HepG2 (cell line): Measurements from ENCODE around the gene SNX24. TPM values are rescaled to one million over a fixed set of nuclear protein-coding genes. Genes with fewer than 3 reads are reported as not detected.

Source experiments
- BCL6 ChIP-seq: IDR thresholded peaks from 2 replicates; pipeline ENCODE4 v1.6.1; 2016; ENCODE audit warnings: missing genetic modification reagents, missing compliant biosample characterization
- BORCS8-MEF2B ChIP-seq: sonication (generic); formaldehyde crosslinking; IDR thresholded peaks from 2 replicates; pipeline ENCODE4 v1.8.0; 2022; ENCODE audit warnings: mild to moderate bottlenecking, missing genetic modification reagents
- BRCA1 ChIP-seq: sonication (generic); formaldehyde crosslinking; IDR thresholded peaks from 2 replicates; pipeline ENCODE4 v1.4.0; 2020; ENCODE audit warnings: missing genetic modification reagents
- HOXA7 ChIP-seq: sonication (generic); formaldehyde crosslinking; IDR thresholded peaks from 2 replicates; pipeline ENCODE4 v1.8.1; 2022; ENCODE audit warnings: mild to moderate bottlenecking, missing genetic modification reagents, moderate library complexity
- IRF2 ChIP-seq: IDR thresholded peaks from 2 replicates; pipeline ENCODE4 v1.6.1; 2018; ENCODE audit warnings: missing genetic modification reagents, missing compliant biosample characterization
- RBAK ChIP-seq: sonication (generic); formaldehyde crosslinking; IDR thresholded peaks from 2 replicates; pipeline ENCODE4 v1.5.1; 2020; ENCODE audit warnings: mild to moderate bottlenecking, missing genetic modification reagents
- ZNF510 ChIP-seq: sonication (generic); formaldehyde crosslinking; IDR thresholded peaks from 2 replicates; pipeline ENCODE4 v1.4.0; 2020; ENCODE audit warnings: low read depth, mild to moderate bottlenecking, missing genetic modification reagents
- ZNF788 ChIP-seq: sonication (generic); formaldehyde crosslinking; IDR thresholded peaks from 2 replicates; pipeline ENCODE4 v1.5.0; 2020; ENCODE audit warnings: mild to moderate bottlenecking, missing genetic modification reagents, borderline replicate concordance
- ZNF878 ChIP-seq: sonication (generic); formaldehyde crosslinking; IDR thresholded peaks from 2 replicates; pipeline ENCODE4 v1.8.1; 2023; ENCODE audit warnings: mild to moderate bottlenecking, missing genetic modification reagents, moderate library complexity
- ZNF891 ChIP-seq: sonication (generic); formaldehyde crosslinking; IDR thresholded peaks from 2 replicates; pipeline ENCODE4 v1.5.0; 2020; ENCODE audit warnings: mild to moderate bottlenecking, missing genetic modification reagents
- polyA plus RNA-seq, 8 experiments: library from polyadenylated mRNA; depleted of rRNA in 3 of 8; stranded (reverse) in 7 of 8; unstranded in 1 of 8; fragments of >200 nt; fragmentation: Illumina TruSeq in 4 of 8; extraction: Trizol in 4 of 8; gene quantifications; 2 replicates each; pipeline versions ENCODE4 v1.2.1 to v1.2.3, GENCODE V29; 2011 to 2016; ENCODE audit warnings: low read depth in 4 of 8, missing spikeins in 1 of 8, mixed read lengths in 1 of 8; ENCODE audit not compliant: insufficient read depth in 1 of 8
- total RNA-seq, 5 experiments: library from RNA; depleted of rRNA; stranded (reverse); fragments of >200 nt; fragmentation: Illumina TruSeq; extraction: Trizol; gene quantifications; 2 replicates each; pipeline ENCODE4 v1.2.3, GENCODE V29; 2016; ENCODE audit warnings: low read depth in 1 of 5
- TF ChIP-seq, protein P1 (sequence below): sonication (generic); formaldehyde crosslinking; IDR thresholded peaks from 2 replicates; pipeline ENCODE4 v1.4.0; 2020; ENCODE audit warnings: mild to moderate bottlenecking, missing genetic modification reagents
- TF ChIP-seq, protein P2 (sequence below): sonication (generic); formaldehyde crosslinking; IDR thresholded peaks from 2 replicates; pipeline ENCODE4 v1.5.1; 2020; ENCODE audit warnings: missing genetic modification reagents, mild to moderate bottlenecking, borderline replicate concordance
- TF ChIP-seq, protein P3 (sequence below): sonication (generic); formaldehyde crosslinking; IDR thresholded peaks from 2 replicates; pipeline ENCODE4 v1.4.0; 2020; ENCODE audit warnings: missing genetic modification reagents
- TF ChIP-seq, protein P4 (sequence below): IDR thresholded peaks from 2 replicates; pipeline ENCODE4 v1.6.1; 2016
- TF ChIP-seq, protein P5 (sequence below): sonication (generic); formaldehyde crosslinking; conservative IDR thresholded peaks from 2 replicates; pipeline ENCODE4 v1.4.0; 2020; ENCODE audit warnings: missing genetic modification reagents
- TF ChIP-seq, protein P6 (sequence below): sonication (generic); formaldehyde crosslinking; IDR thresholded peaks from 2 replicates; pipeline ENCODE4 v1.9.0; 2022; ENCODE audit warnings: missing genetic modification reagents, mild to moderate bottlenecking, borderline replicate concordance

SNX24 gene
- total and polyA plus RNA-seq, 2 of the 13 experiments (the other 11 are each of a cell fraction or from before 2014, with no cell fraction given) = 7.2 to 23.7 TPM

DNA sequence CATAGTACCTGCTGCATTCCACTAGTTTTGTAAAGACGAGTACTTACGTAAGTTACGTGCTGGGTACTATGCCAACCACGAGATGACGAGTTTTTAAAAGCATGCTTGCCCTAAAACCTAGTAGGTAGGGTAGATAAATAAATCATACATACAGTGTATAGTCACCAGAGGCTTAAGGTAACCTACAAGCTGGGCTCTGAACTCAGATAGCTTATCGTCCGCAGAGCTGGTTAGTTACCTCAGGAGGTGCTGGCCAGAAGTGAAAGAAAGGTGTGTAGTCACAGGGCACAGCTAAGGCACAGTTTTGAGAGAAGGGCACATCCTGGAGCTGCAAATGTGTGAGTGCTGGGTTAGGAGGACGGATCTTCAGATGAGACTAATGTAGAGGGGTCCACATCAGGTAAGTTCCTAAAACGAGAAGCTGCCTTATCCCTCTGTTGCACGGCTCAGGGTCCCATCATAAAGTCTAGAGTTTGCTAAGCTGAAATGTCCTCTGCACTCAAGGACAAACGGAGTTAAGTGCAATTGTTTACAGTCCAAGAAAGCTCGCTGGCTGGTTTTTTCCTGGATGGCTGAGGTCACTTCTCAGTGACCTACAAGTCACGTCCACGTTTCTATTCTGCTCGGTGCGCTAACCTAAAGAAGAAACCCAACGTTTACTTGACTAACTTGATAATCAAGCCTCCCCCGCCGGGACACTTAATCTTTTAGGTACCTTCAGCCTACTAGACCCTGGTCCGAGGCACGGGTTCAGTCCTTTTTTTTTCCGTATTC, 1.1 kb upstream of the SNX24 start (continued):
- TF ChIP-seq, protein P1, sequence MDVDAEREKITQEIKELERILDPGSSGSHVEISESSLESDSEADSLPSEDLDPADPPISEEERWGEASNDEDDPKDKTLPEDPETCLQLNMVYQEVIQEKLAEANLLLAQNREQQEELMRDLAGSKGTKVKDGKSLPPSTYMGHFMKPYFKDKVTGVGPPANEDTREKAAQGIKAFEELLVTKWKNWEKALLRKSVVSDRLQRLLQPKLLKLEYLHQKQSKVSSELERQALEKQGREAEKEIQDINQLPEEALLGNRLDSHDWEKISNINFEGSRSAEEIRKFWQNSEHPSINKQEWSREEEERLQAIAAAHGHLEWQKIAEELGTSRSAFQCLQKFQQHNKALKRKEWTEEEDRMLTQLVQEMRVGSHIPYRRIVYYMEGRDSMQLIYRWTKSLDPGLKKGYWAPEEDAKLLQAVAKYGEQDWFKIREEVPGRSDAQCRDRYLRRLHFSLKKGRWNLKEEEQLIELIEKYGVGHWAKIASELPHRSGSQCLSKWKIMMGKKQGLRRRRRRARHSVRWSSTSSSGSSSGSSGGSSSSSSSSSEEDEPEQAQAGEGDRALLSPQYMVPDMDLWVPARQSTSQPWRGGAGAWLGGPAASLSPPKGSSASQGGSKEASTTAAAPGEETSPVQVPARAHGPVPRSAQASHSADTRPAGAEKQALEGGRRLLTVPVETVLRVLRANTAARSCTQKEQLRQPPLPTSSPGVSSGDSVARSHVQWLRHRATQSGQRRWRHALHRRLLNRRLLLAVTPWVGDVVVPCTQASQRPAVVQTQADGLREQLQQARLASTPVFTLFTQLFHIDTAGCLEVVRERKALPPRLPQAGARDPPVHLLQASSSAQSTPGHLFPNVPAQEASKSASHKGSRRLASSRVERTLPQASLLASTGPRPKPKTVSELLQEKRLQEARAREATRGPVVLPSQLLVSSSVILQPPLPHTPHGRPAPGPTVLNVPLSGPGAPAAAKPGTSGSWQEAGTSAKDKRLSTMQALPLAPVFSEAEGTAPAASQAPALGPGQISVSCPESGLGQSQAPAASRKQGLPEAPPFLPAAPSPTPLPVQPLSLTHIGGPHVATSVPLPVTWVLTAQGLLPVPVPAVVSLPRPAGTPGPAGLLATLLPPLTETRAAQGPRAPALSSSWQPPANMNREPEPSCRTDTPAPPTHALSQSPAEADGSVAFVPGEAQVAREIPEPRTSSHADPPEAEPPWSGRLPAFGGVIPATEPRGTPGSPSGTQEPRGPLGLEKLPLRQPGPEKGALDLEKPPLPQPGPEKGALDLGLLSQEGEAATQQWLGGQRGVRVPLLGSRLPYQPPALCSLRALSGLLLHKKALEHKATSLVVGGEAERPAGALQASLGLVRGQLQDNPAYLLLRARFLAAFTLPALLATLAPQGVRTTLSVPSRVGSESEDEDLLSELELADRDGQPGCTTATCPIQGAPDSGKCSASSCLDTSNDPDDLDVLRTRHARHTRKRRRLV = no peak
- TF ChIP-seq BRCA1 (CRISPR knock-in tag) (no peak), BCL6 (CRISPR knock-in tag) (peak; percentile 87), ZNF878 (0 out of 2 replicates have a peak, but pooled peaks have one; percentile 39), IRF2 (CRISPR knock-in tag) (0 out of 2 replicates have a peak, but pooled peaks have one; percentile 35), RBAK (CRISPR knock-in tag) (no peak), ZNF891 (CRISPR knock-in tag) (no peak), HOXA7 (CRISPR knock-in tag) (no peak), ZNF510 (CRISPR knock-in tag) (no peak), BORCS8-MEF2B (no peak), ZNF788 (CRISPR knock-in tag) (no peak)
- TF ChIP-seq, protein P2, sequence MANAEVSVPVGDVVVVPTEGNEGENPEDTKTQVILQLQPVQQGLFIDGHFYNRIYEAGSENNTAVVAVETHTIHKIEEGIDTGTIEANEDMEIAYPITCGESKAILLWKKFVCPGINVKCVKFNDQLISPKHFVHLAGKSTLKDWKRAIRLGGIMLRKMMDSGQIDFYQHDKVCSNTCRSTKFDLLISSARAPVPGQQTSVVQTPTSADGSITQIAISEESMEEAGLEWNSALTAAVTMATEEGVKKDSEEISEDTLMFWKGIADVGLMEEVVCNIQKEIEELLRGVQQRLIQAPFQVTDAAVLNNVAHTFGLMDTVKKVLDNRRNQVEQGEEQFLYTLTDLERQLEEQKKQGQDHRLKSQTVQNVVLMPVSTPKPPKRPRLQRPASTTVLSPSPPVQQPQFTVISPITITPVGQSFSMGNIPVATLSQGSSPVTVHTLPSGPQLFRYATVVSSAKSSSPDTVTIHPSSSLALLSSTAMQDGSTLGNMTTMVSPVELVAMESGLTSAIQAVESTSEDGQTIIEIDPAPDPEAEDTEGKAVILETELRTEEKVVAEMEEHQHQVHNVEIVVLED (CRISPR knock-in tag) = no peak
- TF ChIP-seq, protein P3, sequence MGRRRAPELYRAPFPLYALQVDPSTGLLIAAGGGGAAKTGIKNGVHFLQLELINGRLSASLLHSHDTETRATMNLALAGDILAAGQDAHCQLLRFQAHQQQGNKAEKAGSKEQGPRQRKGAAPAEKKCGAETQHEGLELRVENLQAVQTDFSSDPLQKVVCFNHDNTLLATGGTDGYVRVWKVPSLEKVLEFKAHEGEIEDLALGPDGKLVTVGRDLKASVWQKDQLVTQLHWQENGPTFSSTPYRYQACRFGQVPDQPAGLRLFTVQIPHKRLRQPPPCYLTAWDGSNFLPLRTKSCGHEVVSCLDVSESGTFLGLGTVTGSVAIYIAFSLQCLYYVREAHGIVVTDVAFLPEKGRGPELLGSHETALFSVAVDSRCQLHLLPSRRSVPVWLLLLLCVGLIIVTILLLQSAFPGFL (CRISPR knock-in tag) = no peak
- TF ChIP-seq, protein P4, sequence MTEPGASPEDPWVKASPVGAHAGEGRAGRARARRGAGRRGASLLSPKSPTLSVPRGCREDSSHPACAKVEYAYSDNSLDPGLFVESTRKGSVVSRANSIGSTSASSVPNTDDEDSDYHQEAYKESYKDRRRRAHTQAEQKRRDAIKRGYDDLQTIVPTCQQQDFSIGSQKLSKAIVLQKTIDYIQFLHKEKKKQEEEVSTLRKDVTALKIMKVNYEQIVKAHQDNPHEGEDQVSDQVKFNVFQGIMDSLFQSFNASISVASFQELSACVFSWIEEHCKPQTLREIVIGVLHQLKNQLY (CRISPR knock-in tag) = no peak
- TF ChIP-seq, protein P5, sequence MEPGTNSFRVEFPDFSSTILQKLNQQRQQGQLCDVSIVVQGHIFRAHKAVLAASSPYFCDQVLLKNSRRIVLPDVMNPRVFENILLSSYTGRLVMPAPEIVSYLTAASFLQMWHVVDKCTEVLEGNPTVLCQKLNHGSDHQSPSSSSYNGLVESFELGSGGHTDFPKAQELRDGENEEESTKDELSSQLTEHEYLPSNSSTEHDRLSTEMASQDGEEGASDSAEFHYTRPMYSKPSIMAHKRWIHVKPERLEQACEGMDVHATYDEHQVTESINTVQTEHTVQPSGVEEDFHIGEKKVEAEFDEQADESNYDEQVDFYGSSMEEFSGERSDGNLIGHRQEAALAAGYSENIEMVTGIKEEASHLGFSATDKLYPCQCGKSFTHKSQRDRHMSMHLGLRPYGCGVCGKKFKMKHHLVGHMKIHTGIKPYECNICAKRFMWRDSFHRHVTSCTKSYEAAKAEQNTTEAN = no peak
- TF ChIP-seq, protein P6, sequence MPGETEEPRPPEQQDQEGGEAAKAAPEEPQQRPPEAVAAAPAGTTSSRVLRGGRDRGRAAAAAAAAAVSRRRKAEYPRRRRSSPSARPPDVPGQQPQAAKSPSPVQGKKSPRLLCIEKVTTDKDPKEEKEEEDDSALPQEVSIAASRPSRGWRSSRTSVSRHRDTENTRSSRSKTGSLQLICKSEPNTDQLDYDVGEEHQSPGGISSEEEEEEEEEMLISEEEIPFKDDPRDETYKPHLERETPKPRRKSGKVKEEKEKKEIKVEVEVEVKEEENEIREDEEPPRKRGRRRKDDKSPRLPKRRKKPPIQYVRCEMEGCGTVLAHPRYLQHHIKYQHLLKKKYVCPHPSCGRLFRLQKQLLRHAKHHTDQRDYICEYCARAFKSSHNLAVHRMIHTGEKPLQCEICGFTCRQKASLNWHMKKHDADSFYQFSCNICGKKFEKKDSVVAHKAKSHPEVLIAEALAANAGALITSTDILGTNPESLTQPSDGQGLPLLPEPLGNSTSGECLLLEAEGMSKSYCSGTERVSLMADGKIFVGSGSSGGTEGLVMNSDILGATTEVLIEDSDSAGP (CRISPR knock-in tag) = no peak
